GM11168 (cell line): ENCODE results near the gene ARHGEF10L.

Experiments
- in situ Hi-C: fragments of 300-500 bp; cut with MboI; formaldehyde crosslinking; loops from one replicate; pipeline ENCODE4 v1.12.0; 2022; ENCODE audit warnings: low sequenced_read_pairs; ENCODE audit not compliant: unreplicated experiment

Gene ARHGEF10L

DNA sequence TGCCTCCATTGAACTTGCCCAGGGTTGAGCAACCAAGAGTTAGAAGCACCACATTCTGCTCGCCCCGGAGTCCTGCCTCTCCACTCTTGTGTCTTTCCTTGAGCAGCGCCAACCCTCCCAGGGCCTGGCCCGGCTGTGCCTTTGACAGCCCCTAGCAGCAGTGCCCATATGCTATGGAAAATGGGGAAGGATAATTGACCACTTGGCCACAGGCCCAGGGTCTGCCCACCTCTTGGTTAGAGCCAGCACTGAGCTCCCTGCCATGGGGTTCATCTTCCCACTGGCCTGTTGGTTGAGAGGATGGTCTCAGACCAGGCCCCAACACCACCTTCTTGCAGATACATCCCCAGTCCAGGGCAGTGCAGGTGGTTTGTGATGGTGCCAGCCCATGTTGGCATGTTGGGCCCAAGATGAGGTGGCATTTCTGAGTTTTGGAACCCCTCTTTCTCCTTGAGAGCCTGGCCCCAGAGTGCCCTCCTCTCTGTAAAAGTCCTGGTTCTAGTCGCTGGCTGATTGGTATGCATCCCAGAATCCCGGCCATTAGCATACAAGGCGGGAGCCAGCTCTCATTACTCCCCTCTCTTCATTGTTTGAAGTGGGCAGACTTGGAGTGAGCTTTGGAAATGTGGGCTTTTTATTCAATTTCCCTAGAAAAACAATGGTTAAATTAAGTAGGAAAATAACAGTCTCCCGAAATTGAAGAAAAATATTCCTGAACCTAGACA is 7.6 kb downstream of the ARHGEF10L start:
- in situ Hi-C loops: no loop called here

DNA sequence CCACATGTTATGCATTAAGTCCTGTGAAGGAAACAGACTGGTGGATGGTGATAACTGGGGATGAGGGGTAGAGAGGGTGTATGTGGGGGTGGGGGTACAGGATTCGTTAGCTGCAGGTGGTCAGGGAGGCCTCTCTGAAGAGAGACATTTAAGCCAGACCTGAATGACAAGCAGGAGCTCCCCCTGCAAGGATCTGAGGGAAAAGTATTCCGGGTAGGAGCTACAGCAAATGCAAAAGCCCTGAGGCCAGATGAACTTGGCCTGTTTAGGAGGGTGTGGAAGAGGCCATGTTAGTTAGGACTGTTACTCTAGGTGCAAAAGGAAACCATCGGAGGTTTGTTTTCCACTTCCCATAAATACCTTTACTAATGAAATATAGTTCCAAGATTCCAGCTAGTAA is 9.9 kb downstream of the ARHGEF10L start:
- in situ Hi-C loops: no loop called here

DNA sequence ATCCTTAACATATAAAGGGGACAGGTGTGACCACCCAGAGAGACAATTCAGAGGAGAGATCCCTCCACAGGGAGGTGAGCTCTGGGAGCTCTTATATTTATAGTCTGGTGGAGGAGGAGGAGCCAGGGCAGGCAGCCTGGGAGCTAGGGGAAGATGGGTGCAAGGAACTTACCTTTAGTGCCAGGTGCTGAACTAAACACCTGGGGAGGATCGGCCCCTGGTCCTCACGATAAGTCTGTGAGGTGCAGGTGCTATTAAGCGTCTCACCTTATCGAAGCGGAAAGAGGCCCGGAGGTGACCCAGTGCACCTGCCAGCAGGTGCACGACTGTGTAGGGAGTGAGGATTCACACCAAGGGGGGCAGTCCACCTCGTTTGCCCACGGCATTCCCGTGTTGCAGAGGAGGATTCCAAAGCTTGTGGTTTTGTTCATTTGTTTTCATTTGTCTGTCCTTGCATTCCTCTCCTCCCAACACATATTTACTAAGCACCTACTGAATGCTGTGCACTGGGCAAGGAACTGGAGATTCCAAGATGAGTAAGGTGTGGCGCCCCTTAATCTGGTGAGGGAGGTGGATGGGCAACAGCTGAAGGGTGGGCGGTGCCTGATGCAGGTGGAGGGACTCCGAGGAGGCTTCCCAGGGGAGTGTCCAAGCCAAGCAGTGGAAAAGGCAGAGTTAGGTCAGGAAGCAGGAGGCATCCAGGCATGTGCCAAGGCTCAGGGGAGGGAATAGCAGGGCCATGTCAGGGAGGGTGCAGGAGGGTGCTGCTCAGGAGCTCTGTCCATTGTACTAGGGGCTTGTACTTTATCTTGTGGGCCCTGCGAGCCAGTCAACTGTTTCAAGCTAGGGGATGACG is 11.5 kb downstream of the ARHGEF10L start:
- in situ Hi-C loops: loop anchor here (25.0 kb wide), 1 partner anchor 1111 kb away; no protein-coding TSS in a partner anchor

DNA sequence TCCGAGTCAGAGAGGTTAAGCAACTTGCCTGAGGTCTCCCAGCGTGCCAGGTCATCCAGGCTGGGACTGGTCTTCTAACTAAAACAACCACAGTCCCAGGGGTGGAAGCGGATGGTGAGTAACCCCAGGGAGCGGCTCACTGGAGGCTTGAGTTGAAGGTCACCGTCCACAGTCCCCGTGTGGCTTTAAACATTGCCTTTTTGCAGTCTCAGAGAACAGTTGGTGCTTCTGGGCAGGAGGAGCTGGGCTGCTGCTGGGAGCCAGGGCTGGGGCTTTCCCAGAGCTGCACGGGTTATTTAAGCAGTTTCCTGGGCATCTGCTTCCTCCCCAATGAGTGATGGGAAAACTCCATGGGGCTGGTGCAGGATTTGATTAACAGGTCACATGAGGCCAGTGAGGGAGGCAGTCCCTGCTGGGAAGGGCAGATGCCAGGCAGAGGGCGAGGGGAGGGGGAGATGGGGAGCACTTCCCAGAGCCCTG is 12.3 kb downstream of the ARHGEF10L start:
- in situ Hi-C loops: loop anchor here (25.0 kb wide), 1 partner anchor 1111 kb away; no protein-coding TSS in a partner anchor

DNA sequence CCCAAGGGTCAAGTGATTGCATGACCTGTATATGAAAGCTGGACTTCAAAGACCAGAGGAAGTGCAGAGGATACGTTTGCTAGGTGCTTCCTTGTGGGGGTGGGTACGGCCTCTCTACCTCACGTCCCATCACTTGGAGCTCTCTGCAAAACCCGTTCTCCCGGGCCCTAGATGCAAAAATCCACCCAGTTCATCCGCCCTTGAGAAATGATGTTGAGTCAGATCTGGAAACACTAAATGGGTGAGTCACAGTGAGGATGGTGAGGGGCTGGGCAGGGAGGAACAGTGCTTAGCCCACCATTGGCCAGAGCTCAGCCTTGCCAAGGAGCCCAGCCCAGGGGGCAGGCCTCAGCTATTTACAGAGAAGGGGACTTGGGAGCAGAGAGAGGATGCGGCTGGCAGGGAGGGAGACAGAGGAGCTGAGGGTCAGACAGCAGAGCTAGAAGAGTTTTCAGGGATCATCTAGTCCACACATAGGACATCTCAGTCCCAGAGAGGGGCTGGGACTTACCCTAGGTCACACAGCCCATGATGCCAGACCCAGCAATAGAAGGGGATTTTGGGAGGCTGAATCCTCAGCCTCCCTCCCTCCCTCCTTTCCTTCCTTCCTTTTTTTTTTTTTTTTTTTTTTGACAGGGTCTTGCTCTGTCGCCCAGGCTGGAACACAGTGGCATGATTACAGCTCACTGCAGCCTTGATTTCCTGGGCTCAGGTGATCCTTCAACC is 14.6 kb downstream of the ARHGEF10L start:
- in situ Hi-C loops: loop anchor here (25.0 kb wide), 1 partner anchor 1108 kb away; no protein-coding TSS in a partner anchor

DNA sequence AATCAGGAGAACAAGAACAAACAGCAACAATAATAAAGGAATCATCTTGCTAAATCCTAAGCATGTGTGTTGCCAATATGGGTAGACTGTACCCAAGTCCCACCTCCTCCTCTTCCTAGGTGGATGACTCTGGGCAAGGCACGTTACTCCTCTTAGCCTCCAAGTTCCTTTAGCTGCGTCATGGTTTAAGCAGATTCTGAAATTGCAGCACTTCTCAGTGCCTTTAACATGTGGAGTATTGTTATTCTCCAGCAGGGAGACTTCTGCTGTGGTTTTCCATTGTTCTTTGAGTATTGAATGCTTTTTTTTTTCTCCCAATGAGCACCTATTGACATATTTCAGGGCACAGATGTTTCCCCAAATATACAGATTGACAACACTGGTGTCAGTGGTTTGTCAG is 15.5 kb downstream of the ARHGEF10L start:
- in situ Hi-C loops: loop anchor here (25.0 kb wide), 1 partner anchor 1107 kb away; no protein-coding TSS in a partner anchor

DNA sequence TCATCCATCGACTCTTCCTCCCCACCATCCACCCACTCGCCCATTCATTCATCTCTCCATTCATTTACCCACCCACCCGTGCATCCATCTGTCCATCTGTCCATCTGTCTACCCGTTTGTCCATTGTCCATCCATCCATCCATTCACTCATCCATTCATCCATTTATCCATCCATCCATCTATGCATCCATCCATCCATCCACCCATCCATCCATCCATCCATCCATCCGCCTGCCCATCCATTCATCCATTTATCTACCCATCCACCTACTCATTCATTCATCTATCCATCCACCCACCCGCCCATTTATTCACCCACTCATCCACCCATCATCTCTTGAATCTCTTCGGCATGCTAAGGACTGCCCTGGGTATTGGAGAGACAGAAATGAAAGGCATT is 18.5 kb downstream of the ARHGEF10L start:
- in situ Hi-C loops: loop anchor here (25.0 kb wide), 1 partner anchor 1104 kb away; no protein-coding TSS in a partner anchor

DNA sequence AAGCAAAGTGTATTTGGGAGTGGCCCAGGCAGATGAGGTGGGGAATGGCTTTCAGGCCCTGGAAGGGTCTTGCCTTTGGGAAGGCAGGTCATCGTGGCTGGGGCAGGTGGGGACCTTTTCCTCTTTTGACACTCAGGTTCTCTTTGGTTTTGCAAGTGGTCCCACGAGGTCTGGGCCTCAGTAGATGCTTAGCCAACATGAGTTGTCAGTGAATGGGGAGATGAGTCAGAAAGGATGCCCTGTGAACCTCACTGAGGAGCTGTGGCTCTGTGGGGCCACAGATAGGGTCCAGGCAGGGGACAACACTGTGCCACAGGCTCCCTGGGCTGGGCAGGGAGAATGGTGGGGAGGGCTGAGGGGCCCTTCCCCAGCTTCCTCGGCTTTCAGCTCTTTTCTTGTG is 19.0 kb downstream of the ARHGEF10L start:
- in situ Hi-C loops: loop anchor here (25.0 kb wide), 1 partner anchor 1104 kb away; no protein-coding TSS in a partner anchor

DNA sequence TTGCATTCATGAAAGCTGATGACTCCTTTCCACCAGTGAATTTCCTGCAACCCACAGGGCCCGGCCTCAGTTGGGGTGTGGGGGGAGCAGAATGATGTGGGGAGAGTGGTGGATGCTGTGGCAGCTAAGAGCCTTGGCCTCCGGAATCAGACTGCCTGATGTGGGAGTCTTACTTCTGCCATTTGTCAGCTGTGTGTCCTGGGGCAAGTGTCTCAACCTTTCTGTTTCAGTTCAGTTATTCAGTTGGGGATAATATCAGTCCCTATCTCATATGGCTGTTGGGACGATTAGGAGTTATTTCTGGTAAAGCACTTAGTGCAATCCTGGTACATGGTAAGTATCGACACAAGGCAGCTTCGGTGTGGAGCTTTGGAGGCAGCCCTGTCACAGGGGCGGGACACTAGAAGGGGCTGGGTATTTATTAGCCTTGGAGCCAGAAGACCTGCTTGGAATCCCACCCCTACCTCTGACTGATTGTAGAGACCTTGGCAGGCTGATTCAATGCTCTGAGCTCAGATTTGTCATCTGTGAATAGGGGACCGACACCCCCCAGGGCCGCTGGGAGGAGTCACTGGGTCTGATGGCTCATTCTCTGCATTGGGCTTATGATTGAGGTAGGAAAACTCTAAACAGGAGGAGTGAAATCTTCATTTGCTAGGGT is 19.6 kb downstream of the ARHGEF10L start:
- in situ Hi-C loops: loop anchor here (25.0 kb wide), 1 partner anchor 1103 kb away; no protein-coding TSS in a partner anchor

DNA sequence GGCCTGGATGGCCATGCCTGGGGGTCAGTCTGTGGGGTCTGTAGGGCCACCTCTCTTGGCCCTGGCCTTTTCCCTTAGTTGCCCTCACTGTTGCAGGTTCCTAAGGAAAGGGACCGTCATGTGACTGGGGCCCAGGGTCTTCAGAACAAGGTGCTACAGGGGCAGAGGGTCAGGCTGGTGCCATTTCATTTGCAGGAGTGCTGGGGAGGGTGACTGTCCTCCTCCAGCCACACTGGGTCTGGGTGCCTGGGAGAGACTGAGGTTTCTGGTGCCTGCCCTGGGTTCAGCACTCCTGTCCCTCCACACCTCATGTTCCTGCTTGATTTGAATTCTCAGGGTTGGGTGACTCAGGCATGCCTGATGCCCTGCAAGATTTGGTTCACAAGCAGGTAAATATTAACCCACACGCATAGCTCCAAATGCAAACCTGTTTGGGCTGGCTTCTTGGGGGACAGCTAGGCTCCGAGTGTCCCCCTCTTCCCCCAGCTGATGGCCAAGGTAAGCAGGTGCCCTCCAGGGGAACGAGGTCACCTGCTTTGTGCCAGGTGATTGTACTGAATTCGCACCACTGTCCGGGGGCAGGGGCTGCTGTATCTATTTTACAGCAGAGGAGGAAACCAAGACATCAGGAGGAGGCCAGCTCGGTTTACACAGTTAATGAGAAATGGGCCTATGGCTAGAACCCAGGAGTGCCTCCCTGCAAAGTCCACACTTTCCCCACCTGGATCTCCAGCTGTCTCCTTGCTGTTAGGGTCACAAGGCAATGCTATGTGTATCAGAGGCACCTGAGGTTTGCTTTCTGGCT is 20.3 kb downstream of the ARHGEF10L start:
- in situ Hi-C loops: loop anchor here (10.0 to 25.0 kb wide), 2 partner anchors 55 to 1102 kb away; no protein-coding TSS in a partner anchor

DNA sequence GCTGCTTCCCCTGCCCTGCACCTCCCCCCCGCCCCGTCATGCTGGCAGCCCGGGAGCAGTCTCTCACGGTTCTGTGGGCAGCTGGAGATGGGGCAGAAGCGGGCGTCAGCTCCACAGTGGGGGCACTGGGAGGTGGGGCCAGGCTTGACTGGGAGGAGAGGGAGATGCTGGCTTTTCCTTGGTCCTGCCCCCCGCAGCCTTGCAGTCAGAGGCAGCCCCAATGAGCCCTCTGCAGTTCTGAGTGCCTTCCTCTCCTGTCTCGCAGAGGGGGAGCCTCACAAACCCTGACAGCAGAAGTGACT is 21.7 kb downstream of the ARHGEF10L start:
- in situ Hi-C loops: loop anchor here (10.0 to 25.0 kb wide), 2 partner anchors 56 to 1101 kb away; no protein-coding TSS in a partner anchor

DNA sequence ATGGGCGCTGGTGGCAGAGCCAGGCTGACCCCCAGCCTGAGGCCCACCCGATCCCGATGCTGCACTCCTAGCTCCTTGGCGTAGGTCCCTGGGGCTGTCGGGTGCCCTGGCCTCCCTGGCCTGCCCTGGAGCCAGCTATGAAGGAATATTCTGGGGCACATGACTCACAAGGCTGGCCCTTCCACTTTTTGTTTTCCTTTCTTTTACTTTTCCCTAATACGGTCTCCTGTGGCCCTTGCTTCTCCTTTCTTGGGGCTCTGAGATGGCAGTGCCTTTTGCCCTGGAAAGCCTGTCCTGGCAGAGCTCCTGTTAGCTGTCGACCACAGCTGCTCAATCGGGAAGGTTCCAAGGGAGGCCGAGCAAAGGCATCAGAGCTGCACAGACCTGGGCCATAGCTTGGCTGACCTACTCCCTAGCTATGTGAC is 22.1 kb downstream of the ARHGEF10L start:
- in situ Hi-C loops: loop anchor here (10.0 to 25.0 kb wide), 2 partner anchors 57 to 1101 kb away; no protein-coding TSS in a partner anchor

DNA sequence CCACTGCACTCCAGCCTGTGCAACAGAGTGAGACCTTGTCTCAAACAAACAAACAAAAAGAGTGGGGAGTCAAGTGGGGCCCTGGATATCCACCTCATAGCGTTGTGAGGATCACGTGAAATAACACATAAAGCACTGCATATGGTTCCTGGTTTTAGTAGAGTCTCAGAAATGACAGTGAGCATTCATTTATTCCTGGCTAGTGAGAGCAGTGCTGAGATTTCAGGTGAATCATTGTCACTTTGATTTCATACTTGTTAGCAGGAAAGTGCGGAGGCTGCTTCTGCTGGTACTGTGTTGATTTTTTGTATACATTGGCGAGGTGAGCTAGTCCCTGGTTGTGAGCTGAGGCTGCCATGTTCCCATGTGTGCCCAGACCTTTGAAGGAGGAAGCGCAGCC is 22.9 kb downstream of the ARHGEF10L start:
- in situ Hi-C loops: loop anchor here (10.0 to 25.0 kb wide), 2 partner anchors 58 to 1100 kb away; no protein-coding TSS in a partner anchor

DNA sequence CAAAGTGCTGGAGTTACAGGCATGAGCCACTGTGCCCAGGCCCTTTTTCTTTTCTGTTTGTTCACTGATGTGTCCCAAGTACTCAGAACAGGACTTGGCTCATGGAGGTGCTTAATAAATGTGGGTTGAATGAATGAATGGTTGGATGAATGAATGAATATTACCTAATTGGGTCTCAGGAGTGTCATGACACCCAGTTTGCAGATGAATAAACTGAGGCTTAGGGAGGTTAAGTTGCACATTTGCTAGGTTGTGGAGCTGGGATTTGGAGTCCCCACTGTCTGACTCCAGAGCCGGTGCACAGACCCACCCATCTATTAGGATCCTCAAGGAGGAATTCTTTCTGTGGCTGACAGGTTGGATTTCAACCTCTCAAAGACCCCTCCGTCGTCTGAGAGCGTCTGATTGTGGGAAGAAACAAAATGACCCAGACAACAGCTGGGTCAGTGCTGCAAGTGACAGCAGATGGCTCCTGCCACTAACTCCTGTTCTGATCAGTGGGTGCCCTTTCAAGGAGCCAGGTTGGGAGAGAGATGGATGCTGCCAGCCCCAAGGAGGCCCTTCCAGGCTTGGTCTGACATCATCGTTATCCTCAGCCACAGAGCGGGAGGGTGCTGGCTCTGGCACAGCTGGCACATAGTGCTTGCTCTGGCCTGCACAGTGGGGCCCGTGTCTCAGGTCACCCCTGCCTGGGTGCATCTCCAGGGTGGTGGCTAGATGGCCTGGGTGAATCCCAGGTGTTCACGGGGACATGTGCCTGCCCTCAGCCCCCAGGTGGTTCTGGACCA is 24.2 kb downstream of the ARHGEF10L start:
- in situ Hi-C loops: loop anchor here (10.0 to 25.0 kb wide), 2 partner anchors 59 to 1099 kb away; no protein-coding TSS in a partner anchor

DNA sequence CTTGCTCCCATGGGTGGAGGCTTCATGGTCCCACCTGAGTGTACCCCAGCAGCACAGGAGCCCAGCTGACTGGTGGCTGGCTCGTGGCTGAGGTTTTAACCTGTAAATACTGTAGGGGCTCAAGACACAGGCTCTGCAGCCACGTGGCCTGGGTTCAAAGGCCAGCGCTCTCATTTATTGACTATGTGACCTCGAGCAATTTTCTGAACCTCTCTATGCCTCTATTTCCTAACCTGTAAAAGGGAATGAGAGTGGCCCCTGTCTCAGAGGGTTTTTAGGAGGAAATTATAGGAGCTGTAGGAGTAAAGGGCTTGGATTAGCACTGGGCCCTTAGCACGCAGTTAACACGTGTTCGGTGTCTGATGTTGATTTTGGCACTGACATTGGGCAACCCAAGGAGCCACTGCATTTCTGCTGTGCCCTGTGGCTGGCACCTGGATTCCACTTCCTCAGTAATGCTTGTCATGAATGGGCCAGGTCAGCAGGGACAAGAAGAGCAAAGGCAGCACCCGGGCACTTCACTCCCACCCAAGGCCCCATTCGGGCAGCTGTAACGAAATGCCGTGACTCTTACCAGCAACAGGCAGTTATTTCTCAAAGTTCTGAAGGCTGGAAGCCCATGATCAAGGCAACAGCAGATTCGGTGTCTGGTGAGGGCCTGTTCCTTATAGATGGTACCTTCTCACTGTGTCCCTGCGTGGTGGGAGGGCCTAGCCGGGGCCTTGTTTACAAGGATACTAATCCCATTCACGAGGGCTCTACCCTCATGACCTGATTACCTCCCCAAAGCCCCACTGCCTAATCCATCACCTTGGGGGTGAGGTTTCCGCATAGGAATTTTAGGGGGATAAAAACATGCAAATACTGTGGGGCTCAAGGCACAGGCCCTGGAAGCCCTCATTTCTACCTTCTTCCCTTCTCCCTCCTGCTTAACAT is 25.2 kb downstream of the ARHGEF10L start:
- in situ Hi-C loops: loop anchor here (10.0 to 25.0 kb wide), 2 partner anchors 60 to 1098 kb away; no protein-coding TSS in a partner anchor

DNA sequence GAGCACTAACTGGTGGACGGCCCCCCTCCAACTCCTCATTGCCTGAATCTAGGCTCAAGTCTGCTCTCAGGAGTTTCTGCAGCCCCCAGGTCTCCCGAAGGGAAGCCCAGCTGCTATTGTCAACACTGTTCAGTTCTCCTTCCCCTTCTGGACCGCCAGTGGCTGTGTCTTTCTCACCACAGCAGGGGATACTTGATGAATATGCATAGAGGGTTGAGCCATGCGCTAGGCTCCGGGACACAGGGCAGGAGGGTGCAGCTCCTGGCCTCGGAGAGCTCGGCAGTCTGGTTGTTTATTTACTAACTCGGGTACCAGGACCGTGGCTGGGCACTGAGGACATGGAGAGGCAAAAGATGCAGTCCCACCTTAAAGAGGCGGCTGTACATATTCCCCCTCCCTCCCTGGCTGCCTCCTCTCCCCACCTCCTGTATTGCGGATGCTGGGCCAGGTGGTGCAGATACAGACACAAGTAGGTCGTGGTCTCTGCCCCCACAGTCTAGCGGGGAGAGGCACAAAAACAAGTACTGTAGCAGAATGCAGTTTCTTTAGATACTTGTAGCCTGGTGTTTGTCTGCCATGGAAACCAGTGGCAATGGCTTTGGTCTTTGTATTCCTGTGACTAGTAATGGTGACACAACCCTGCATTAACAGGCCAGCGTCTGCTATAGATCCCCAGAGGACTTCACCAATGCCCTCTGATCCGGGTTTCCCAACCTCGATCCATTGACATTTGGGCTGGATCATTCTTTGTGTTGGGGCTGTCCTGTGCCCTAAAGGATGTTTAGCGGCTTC is 26.2 kb downstream of the ARHGEF10L start:
- in situ Hi-C loops: loop anchor here (10.0 to 25.0 kb wide), 2 partner anchors 61 to 1097 kb away; no protein-coding TSS in a partner anchor
